OCI-LY7 (cell line): ENCODE measurements around the gene RPS6KB2. TPM values are rescaled to one million over a fixed set of nuclear protein-coding genes. Genes with fewer than 3 reads are reported as not detected.
A peak's percentile ranks its signal among the peaks of the same experiment; 100 is the strongest.

Experiments used
- BruUV-seq: library from RNA; stranded (reverse); fragments of 400-500 nt; replicated peaks from 2 replicates; lab custom pipeline; 2021; lab: Mats Ljungman, UMichigan
- CTCF ChIA-PET: fragments of 300-600 bp; sonication (Branson Sonifier 250); formaldehyde crosslinking; loops from one replicate; lab custom pipeline; 2022; ENCODE audit warnings: antibody characterized with exemption; ENCODE audit not compliant: unreplicated experiment; lab: Charles Lee
- POLR2A ChIA-PET: fragments of 300-600 bp; sonication (Branson Sonifier 250); formaldehyde crosslinking; loops from one replicate; lab custom pipeline; 2022; ENCODE audit warnings: antibody characterized with exemption; lab: Charles Lee
- DNase-seq: peaks from one replicate; pipeline ENCODE4 v3.0.0-alpha.2; 2015; ENCODE audit warnings: low spot score
- H2AFZ ChIP-seq: fragments of 200-600 bp; sonication (generic), shearing (Covaris generic); 2 replicates; pipeline ENCODE4 v1.6.1; 2014; ENCODE audit warnings: mild to moderate bottlenecking, antibody characterized with exemption, low read length, moderate library complexity
- H3K27ac ChIP-seq: fragments of 200-600 bp; sonication (generic); 2 replicates; pipeline ENCODE4 v1.5.1; 2014; ENCODE audit warnings: mixed run types, low read depth, mild to moderate bottlenecking, moderate library complexity, low read length, inconsistent platforms; ENCODE audit not compliant: poor library complexity, severe bottlenecking
- H3K36me3 ChIP-seq: fragments of 200-600 bp; sonication (generic); 2 replicates; pipeline ENCODE4 v1.6.1; 2014; ENCODE audit warnings: mild to moderate bottlenecking, antibody characterized with exemption, low read length, moderate library complexity, mixed read lengths; ENCODE audit not compliant: insufficient read depth
- H3K4me1 ChIP-seq: fragments of 200-600 bp; sonication (generic); 2 replicates; pipeline ENCODE4 v1.5.1; 2014; ENCODE audit warnings: mild to moderate bottlenecking, low read length; ENCODE audit not compliant: insufficient read depth, poor library complexity, severe bottlenecking
- H3K4me2 ChIP-seq: fragments of 200-600 bp; sonication (generic); 2 replicates; pipeline ENCODE4 v1.6.1; 2014; ENCODE audit warnings: mild to moderate bottlenecking, low read length
- H3K4me3 ChIP-seq: fragments of 200-600 bp; sonication (generic); 2 replicates; pipeline ENCODE4 v1.5.1; 2014; ENCODE audit warnings: mild to moderate bottlenecking, low read depth, low read length; ENCODE audit not compliant: poor library complexity, severe bottlenecking
- H3K79me2 ChIP-seq: fragments of 200-600 bp; sonication (generic); 2 replicates; pipeline ENCODE4 v1.6.1; 2016; ENCODE audit warnings: low read depth, mild to moderate bottlenecking, low read length, moderate library complexity, mixed read lengths; ENCODE audit not compliant: insufficient read depth
- H3K9me2 ChIP-seq: fragments of 200-600 bp; sonication (generic); 2 replicates; pipeline ENCODE4 v1.6.1; 2016; ENCODE audit warnings: mild to moderate bottlenecking, low read length, mixed read lengths; ENCODE audit not compliant: insufficient read depth
- H3K9me3 ChIP-seq: fragments of 200-600 bp; sonication (generic); 2 replicates; pipeline ENCODE4 v1.6.1; 2014; ENCODE audit warnings: mild to moderate bottlenecking, mixed run types, low read length, mixed read lengths
- H4K20me1 ChIP-seq: fragments of 200-600 bp; sonication (generic); 2 replicates; pipeline ENCODE4 v1.6.1; 2014; ENCODE audit warnings: mild to moderate bottlenecking, antibody characterized with exemption, low read length, moderate library complexity, mixed read lengths; ENCODE audit not compliant: insufficient read depth
- CTCF ChIP-seq: fragments of 200-600 bp; sonication (generic); conservative IDR thresholded peaks from 2 replicates; pipeline ENCODE4 v1.5.1; 2014; ENCODE audit warnings: mild to moderate bottlenecking, antibody characterized with exemption, low read length, moderate library complexity, mixed read lengths
- EZH2phosphoT487 ChIP-seq: fragments of 200-600 bp; sonication (generic); IDR thresholded peaks from 2 replicates; pipeline ENCODE4 v1.6.1; 2018; ENCODE audit warnings: low read depth, borderline replicate concordance, mild to moderate bottlenecking, mixed run types, antibody characterized with exemption, low read length, moderate library complexity, mixed read lengths
- intact Hi-C: fragments of 100-400 bp; cut with micrococcal nuclease; formaldehyde crosslinking; loops from one replicate; pipeline ENCODE4 v1.10.0; 2022; ENCODE audit not compliant: unreplicated experiment
- total RNA-seq, 2 experiments: library from RNA; depleted of rRNA in 1 of 2; stranded (reverse); fragments of >200 nt in 1 of 2; shearing (Covaris generic) in 1 of 2; gene quantifications; 2 replicates each; pipeline ENCODE4 v1.2.3, GENCODE V29; 2014 to 2022

Gene RPS6KB2
- total RNA-seq, 2 experiments from 2014 or later: 48.3 to 69.4 TPM

GRCh38 chr11:67468056-67468455 lies 39.8 kb downstream of the RPS6KB2 start:
- peaks cover 59% of the 10 kb centered on the region for H3K4me1 ChIP-seq
- DNase-seq: peak; percentile 32
- ChIA-PET CTCF (interaction anchor here (1.2 to 1.3 kb wide), 2 partner anchors 29 to 61 kb away, joined by 3 read pairs; no protein-coding TSS in a partner anchor), POLR2A (interaction anchor here (0.7 to 4.2 kb wide), 12 partner anchors 8 to 994 kb away, joined by 3 to 20 read pairs (median 4); partner anchors contain the start of genes AIP, CORO1B, PPP1CA and PTPRCAP)
- H3K79me2 ChIP-seq: peaks cover 23% of the 10 kb centered on the region; the same call in 1 of the 2 replicates
- peak overlapping the region; percentile 76 for H3K27ac ChIP-seq
- H3K4me2 ChIP-seq: peak overlapping the region; percentile 100
- peak overlapping the region; percentile 87 for H3K4me3 ChIP-seq
- H4K20me1 ChIP-seq: no peaks in the 10 kb centered on the region
- H3K36me3 ChIP-seq: no peaks in the 10 kb centered on the region; the same call in 1 of the 2 replicates
- intact Hi-C loops: loop anchor here (1.0 to 5.0 kb wide), 3 partner anchors 25 to 116 kb away; partner anchors contain the start of genes CORO1B and POLD4
- no peaks in the 10 kb centered on the region for H3K9me2 ChIP-seq
- H3K9me3 ChIP-seq: no peaks in the 10 kb centered on the region
- TSS peak; percentile 27 for BruUV-seq
- TF ChIP-seq CTCF: no peak
- TF ChIP-seq EZH2phosphoT487: no peak
- no peak overlapping the region for H2AFZ ChIP-seq

- CTCF ChIA-PET: interaction anchor here (1.2 to 1.3 kb wide), 2 partner anchors 29 to 61 kb away, joined by 3 read pairs; no protein-coding TSS in a partner anchor
- peak overlapping the region; percentile 87 for H3K4me3 ChIP-seq
- H4K20me1 ChIP-seq: no peaks in the 10 kb centered on the region
Observed at GRCh38 chr11:67468456-67468758, 40.1 kb downstream of the RPS6KB2 start.

More at GRCh38 chr11:67468456-67468758, 40.1 kb downstream of the RPS6KB2 start:
- BruUV-seq: no TSS peak
- intact Hi-C loops: loop anchor here (1.0 to 5.0 kb wide), 3 partner anchors 25 to 116 kb away; partner anchors contain the start of genes CORO1B and POLD4
- Histone ChIP-seq H3K9me3 (no peaks in the 10 kb centered on the region), H3K4me1 (peaks cover 59% of the 10 kb centered on the region), H3K79me2 (peaks cover 23% of the 10 kb centered on the region; the same call in 1 of the 2 replicates), H3K9me2 (no peaks in the 10 kb centered on the region), H2AFZ (no peak overlapping the region), H3K27ac (peak overlapping the region; percentile 76), H3K4me2 (peak overlapping the region; percentile 100), H3K36me3 (no peaks in the 10 kb centered on the region; the same call in 1 of the 2 replicates)
- DNase-seq: peak; percentile 46
- POLR2A ChIA-PET: interaction anchor here (0.7 to 4.2 kb wide), 12 partner anchors 8 to 994 kb away, joined by 3 to 20 read pairs (median 4); partner anchors contain the start of genes AIP, CORO1B, PPP1CA and PTPRCAP
- TF ChIP-seq EZH2phosphoT487 (no peak), CTCF (no peak)
